Right lobe of liver (tissue), 4 donors: Measurements from ENCODE around the gene ESPNL.

ENCODE experiments used
- POLR2A ChIP-seq: fragments of 450-650 bp; IDR thresholded peaks from one replicate; pipeline ENCODE4 v1.6.1; 2017; ENCODE audit warnings: antibody characterized with exemption, mild to moderate bottlenecking
- TF ChIP-seq, protein P1 (sequence below), 4 donors: fragments of 200-600 bp in 3 of 4; fragments of 450-650 bp in 1 of 4; IDR thresholded peaks; one replicate each; pipeline versions ENCODE4 v1.5.1 to v1.8.0; 2016 to 2022; ENCODE audit warnings: antibody characterized with exemption in 4 of 4, mild to moderate bottlenecking in 2 of 4
- donor health status: DM: no; HTN: no; CAD: no.
- donor health status: DM: no; HTN: no; CAD: no.
- donor health status: DM: no; HTN: yes; CAD: no.

DNA sequence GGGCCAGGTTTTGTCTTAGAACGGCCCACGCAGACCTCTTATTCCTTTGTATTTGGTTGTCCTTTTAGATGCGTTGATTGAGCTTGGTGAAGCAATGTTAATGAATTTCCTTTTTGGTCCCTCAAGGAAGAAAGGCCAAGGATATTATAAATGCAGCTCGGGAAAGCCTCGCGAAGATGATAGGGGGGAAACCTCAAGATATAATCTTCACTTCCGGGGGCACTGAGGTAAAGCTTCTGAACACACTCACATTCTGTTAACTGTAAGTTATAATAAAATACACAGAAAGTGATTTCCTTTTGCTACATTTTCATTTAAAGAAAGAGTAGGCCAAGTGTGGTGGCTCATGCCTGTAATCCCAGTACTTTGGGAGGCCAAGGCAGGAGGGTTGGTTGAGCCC lies 32.2 kb upstream of the ESPNL start:
- TF ChIP-seq, protein P1, sequence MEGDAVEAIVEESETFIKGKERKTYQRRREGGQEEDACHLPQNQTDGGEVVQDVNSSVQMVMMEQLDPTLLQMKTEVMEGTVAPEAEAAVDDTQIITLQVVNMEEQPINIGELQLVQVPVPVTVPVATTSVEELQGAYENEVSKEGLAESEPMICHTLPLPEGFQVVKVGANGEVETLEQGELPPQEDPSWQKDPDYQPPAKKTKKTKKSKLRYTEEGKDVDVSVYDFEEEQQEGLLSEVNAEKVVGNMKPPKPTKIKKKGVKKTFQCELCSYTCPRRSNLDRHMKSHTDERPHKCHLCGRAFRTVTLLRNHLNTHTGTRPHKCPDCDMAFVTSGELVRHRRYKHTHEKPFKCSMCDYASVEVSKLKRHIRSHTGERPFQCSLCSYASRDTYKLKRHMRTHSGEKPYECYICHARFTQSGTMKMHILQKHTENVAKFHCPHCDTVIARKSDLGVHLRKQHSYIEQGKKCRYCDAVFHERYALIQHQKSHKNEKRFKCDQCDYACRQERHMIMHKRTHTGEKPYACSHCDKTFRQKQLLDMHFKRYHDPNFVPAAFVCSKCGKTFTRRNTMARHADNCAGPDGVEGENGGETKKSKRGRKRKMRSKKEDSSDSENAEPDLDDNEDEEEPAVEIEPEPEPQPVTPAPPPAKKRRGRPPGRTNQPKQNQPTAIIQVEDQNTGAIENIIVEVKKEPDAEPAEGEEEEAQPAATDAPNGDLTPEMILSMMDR (IDR thresholded peaks at IDR 0.05) = no peak
- TF ChIP-seq POLR2A = no peak
